Large intestine (tissue), 3 donors: ENCODE results near the gene MAP7D1. TPM values are rescaled to one million over a fixed set of nuclear protein-coding genes. Genes with fewer than 3 reads are reported as not detected.

Experiments used
- DNase-seq, 2 donors: peaks; one replicate each; pipeline versions ENCODE4 v3.0.0 to v3.0.0-alpha.2; 2013
- H3K27ac ChIP-seq: one replicate; pipeline ENCODE4 v1.5.1; 2013; ENCODE audit warnings: low read length
- H3K27me3 ChIP-seq: 2 replicates; pipeline ENCODE4 v1.6.1; 2013; ENCODE audit warnings: low read length; ENCODE audit not compliant: control insufficient read depth, insufficient read depth
- H3K36me3 ChIP-seq: 2 replicates; pipeline ENCODE4 v1.6.1; 2013; ENCODE audit warnings: low read length; ENCODE audit not compliant: control insufficient read depth, insufficient read depth
- H3K4me1 ChIP-seq: one replicate; pipeline ENCODE4 v1.6.1; 2013; ENCODE audit warnings: low read length; ENCODE audit not compliant: control insufficient read depth, insufficient read depth
- H3K4me3 ChIP-seq: one replicate; pipeline ENCODE4 v1.5.1; 2013; ENCODE audit warnings: low read length
- H3K9me3 ChIP-seq: one replicate; pipeline ENCODE4 v1.6.1; 2013; ENCODE audit warnings: mild to moderate bottlenecking, low read depth, low read length, moderate library complexity; ENCODE audit not compliant: control insufficient read depth
- WGBS: methylation state at CpG from one replicate; pipeline ENCODE4 v1.1.5; 2013; ENCODE audit warnings: low lambda C conversion rate; ENCODE audit not compliant: insufficient coverage; 5-methylcytosine and 5-hydroxymethylcytosine counted together
- polyA plus RNA-seq: library from polyadenylated mRNA; unstranded; fragments of 120-200 nt; gene quantifications from one replicate; pipeline ENCODE4 v1.2.1, GENCODE V29; 2013

MAP7D1 gene
- polyA plus RNA-seq, 1 donor: 38.6 TPM

DNA sequence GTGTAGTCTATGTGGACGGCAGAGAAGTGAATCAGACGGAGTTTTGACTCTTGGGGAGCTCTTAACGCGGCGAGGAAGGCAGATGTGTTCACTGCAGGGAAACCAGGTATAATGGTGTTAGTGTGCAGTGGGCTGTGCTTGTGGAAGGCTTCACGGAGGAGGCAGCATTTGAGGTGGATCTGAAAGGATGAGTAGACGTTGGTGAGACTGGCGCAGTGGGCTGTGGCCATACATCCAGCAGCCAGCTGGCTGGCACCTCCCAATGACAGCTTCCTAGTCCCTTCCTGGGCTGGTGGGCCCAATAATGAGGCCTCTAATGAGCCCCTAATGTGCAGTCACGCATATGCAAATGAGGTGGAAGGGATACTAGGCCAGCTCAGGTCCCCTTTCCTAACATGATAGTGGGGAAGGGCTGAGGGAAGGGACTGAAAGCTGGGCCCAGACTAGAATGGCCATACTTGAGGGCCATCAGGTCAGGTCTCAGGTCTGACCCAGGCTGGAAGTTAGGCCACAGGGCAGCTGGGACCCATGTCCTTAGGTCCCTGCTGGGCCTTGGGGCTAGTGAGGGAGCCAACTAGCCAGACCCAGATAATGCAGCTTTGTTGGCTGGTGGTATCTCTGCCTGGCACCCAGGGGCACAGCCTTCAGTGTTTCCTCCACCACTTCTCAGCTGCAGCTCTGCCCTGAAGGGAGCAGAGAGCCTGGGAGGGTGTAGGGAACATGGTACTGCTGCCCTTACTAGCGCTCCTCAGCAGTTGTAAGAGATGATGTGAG, 3.8 kb downstream of the MAP7D1 start:
- no peaks in the 10 kb centered on the region for H3K36me3 ChIP-seq
- H3K4me3 ChIP-seq: no peak overlapping the region
- H3K27me3 ChIP-seq: no peaks in the 10 kb centered on the region
- no peak for DNase-seq
- H3K27ac ChIP-seq: no peak overlapping the region
- H3K4me1 ChIP-seq: peaks cover 28% of the 10 kb centered on the region
- no peaks in the 10 kb centered on the region for H3K9me3 ChIP-seq
- no CpG with 5 or more reads among the region's 10 CpGs for WGBS

- H3K9me3 ChIP-seq: no peaks in the 10 kb centered on the region
- peaks cover 22% of the 10 kb centered on the region for H3K4me1 ChIP-seq
- peak overlapping the region; percentile 11 for H3K4me3 ChIP-seq
- no peaks in the 10 kb centered on the region for H3K27me3 ChIP-seq
- no peak for DNase-seq
- peak overlapping the region; percentile 46 for H3K27ac ChIP-seq
- no peaks in the 10 kb centered on the region for H3K36me3 ChIP-seq
- WGBS: no CpG with 5 or more reads among the region's 4 CpGs
Measured at GRCh38 chr1:36160388-36160948, 4.5 kb downstream of the MAP7D1 start.

DNA sequence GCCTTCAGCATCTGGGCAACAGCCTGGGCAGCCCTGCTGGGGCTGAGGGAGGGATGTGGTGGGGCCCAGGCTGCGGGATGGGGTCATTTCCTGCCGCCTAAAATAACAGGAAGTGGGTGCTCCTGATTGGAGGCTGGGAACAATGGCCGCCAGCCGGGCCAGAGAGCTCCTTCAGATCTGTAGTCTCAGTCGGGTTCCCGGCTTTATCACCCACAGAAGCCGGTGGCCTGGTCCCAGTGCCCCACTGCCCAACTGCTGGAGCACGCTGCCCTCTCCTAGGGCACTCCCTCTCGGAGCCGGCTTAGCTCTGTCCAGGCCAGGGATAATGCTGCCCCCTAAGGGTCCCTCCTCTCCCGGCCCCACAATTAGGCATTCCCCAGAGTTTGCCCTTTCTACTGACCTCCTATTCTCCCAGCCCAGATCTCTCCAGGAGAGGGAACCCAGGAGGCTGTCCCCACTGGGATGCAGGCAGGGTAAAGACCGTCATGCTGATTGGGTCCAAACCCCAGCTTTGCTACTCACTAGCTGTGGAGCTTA, 5.1 kb downstream of the MAP7D1 start:
- peak in 1 of 2 donors; percentile 56 for DNase-seq
- Histone ChIP-seq H3K9me3 (no peaks in the 10 kb centered on the region), H3K27me3 (no peaks in the 10 kb centered on the region), H3K4me3 (peak overlapping the region; percentile 11), H3K4me1 (peaks cover 22% of the 10 kb centered on the region), H3K27ac (peak overlapping the region; percentile 46), H3K36me3 (no peaks in the 10 kb centered on the region)
- no CpG with 5 or more reads among the region's 12 CpGs for WGBS

DNA sequence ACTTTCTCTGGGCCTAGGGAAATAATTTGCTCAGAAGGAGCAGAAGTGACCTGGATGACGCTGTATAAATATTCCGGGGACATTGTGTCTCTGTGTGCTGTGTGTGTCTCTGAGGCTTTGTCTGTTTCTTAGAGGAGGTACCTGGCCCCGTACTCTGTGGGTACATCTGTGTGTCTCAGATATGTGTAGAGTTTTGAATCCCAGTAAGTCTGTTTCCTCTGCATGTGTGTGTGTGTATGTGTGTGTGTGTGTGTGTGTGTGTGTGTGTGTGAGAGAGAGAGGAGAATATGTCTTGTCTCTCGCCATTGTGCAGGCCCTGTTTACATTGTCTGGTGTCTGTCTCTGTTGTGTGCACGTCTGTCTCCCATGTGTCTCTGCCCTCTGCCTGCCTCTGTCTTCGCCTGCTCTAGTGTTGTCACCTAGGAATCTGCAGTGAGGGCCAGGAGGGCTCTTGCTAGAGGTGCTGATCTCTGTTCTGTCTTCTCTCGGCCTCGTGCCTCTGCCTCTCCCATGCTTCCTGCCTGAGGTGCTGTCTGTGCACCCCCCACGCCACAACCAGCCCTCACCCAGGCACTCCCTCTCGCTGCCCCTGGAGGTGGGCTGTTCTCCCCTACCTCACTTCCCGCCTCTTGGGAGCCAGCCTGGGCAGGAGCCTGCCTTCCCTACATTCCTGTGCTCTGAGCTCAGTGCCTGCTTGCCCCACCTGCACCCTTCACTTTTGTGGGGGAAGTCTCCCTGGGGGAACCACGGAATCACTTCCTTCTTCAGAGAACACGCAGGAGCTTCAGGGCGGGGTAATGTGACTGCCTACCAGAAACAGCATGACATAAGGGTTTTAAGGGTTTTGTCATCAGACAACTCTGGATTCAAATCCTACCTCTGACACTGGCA, 5.9 kb downstream of the MAP7D1 start:
- Histone ChIP-seq H3K27me3 (no peaks in the 10 kb centered on the region), H3K4me1 (peaks cover 22% of the 10 kb centered on the region), H3K27ac (no peak overlapping the region), H3K36me3 (no peaks in the 10 kb centered on the region), H3K4me3 (no peak overlapping the region), H3K9me3 (no peaks in the 10 kb centered on the region)
- DNase-seq: peak in 1 of 2 donors; percentile 51
- no CpG with 5 or more reads among the region's 14 CpGs for whole genome bisulfite sequencing

DNA sequence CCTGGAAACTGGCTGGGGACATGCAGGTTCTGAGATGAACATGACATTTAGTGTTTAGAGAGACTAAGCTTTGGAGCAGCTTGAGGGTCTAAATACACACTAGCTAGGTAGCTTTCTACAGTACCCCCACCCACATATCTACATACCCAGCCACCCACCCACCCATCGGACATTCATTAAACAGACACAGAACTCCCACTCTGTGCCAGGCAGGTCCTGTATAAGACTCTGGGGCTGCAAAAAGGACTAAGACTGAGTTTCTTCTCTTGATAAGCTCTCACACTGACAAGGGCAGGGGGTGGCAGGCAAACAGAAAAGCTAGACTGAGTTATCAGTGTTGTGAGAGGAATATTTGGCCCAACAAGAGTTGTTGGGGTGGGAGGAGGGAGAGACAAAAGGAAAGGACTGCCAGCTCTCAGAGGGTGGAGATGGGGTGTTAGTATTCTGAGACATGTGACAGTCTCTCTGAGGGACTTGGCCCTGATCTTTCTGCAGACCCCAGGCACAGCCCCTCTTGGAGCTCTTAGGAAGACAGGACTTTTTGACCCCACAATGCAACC, 6.8 kb downstream of the MAP7D1 start:
- Histone ChIP-seq H3K27ac (no peak overlapping the region), H3K36me3 (no peaks in the 10 kb centered on the region), H3K4me1 (peaks cover 19% of the 10 kb centered on the region), H3K4me3 (no peak overlapping the region), H3K27me3 (no peaks in the 10 kb centered on the region), H3K9me3 (no peaks in the 10 kb centered on the region)
- DNase-seq: no peak
- no CpG with 5 or more reads among the region's 1 CpG for WGBS

DNA sequence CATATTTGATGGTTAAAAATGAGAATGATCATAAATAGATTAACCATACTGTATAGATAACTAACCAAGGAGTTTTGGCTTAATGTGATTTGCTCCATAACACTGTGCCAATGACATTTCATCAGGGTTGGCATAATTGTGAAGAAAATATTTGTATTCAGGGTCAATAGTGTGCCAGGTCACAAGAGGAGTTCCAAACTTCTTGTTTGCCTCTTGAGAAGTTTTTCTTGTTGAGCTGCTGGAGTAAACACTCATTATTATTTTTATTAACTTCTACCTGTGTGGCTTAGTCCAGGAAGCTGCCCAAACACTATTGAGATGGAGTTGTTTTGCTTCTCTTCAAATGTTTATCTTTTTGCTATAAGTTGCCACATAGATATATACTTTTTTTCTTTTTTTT, 7.5 kb downstream of the MAP7D1 start:
- Histone ChIP-seq H3K4me1 (peaks cover 12% of the 10 kb centered on the region), H3K9me3 (no peaks in the 10 kb centered on the region), H3K27me3 (no peaks in the 10 kb centered on the region), H3K36me3 (no peaks in the 10 kb centered on the region), H3K4me3 (no peak overlapping the region), H3K27ac (no peak overlapping the region)
- no peak for DNase-seq

DNA sequence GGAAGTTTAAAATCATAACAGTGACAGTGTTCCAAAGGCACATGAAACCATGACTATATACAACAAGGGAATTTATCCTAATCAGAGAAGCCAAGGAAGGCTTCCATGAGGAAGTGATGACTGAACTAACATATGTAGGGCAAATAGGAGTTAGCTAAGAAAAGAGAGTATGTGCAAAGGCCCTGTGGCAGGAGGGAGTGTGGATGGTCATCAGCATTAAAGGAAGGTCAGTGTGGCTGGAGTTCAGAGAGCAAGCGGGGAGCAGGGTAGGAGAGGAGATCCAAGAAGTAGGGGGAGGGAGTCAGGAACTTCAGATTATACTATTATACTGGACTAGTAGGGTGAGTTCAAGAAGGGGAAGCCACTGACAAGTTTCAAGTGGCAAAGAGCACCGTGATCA, 8.4 kb downstream of the MAP7D1 start:
- H3K36me3 ChIP-seq: no peaks in the 10 kb centered on the region
- H3K4me1 ChIP-seq: peaks cover 12% of the 10 kb centered on the region
- H3K27me3 ChIP-seq: no peaks in the 10 kb centered on the region
- WGBS: 100% methylated on average over 1 of the region's 2 CpGs
- no peaks in the 10 kb centered on the region for H3K9me3 ChIP-seq
- H3K27ac ChIP-seq: no peak overlapping the region
- no peak overlapping the region for H3K4me3 ChIP-seq
- DNase-seq: no peak

GRCh38 chr1:36165145-36165544, 9.2 kb downstream of the MAP7D1 start:
- DNase-seq: no peak
- peaks cover 12% of the 10 kb centered on the region for H3K4me1 ChIP-seq
- no peak overlapping the region for H3K27ac ChIP-seq
- H3K9me3 ChIP-seq: no peaks in the 10 kb centered on the region
- H3K27me3 ChIP-seq: no peaks in the 10 kb centered on the region
- H3K36me3 ChIP-seq: peaks cover 1% of the 10 kb centered on the region
- H3K4me3 ChIP-seq: no peak overlapping the region
- WGBS: 67% methylated on average over 1 of the region's 1 CpG

DNA sequence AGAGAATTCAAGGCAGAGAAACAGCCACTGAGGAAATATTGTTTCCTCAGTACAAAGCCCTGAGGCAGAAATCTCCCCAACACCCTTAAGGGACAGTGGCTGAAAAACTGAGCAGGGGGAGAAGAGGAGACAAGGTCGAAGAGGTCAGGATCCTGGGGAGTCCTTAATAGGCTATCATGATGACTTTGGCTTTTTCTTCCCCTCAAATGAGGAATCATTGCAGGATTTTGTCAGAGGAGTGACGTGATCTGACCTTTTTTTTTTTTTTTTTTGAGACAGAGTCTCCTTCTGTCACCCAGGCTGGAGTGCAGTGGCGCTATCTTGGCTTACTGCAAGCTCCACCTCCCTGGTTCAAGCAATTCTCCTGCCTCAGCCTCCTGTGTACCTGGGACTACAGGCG, 10.2 kb downstream of the MAP7D1 start:
- no peak for DNase-seq
- Histone ChIP-seq H3K27ac (no peak overlapping the region), H3K27me3 (no peaks in the 10 kb centered on the region), H3K36me3 (peaks cover 9% of the 10 kb centered on the region), H3K4me1 (peaks cover 6% of the 10 kb centered on the region), H3K9me3 (no peaks in the 10 kb centered on the region), H3K4me3 (no peak overlapping the region)
- WGBS: 100% methylated on average over 1 of the region's 4 CpGs
